ENCODE results near the gene RREB1. TPM values are rescaled to one million over a fixed set of nuclear protein-coding genes. Genes with fewer than 3 reads are reported as not detected.

RREB1 gene
- polyA plus RNA-seq, 2 of the 4 experiments (the other 2 are of a cell fraction): 2.2 to 5.0 TPM

- no peak overlapping the region for H3K4me2 ChIP-seq
- WGBS (ENCODE audit: missing lambda C conversion rate): 94% methylated on average over 7 of the region's 9 CpGs
- ChIA-PET POLR2A (no interaction called here), CTCF (interaction anchor here (1.5 to 1.6 kb wide), 2 partner anchors 14 to 548 kb away, joined by 3 read pairs; no protein-coding TSS in a partner anchor)
- FAIRE-seq: no peak
- ATAC-seq: no peak
- DNase-seq (ENCODE audit: low read depth in 1 of 2, low spot score in 1 of 2): no peak
- H3K9me3 ChIP-seq: no peaks in the 10 kb centered on the region
- H3K27ac ChIP-seq: no peak overlapping the region
- no peaks in the 10 kb centered on the region for H3K4me1 ChIP-seq
- H3K4me3 ChIP-seq: no peak overlapping the region
- no peak for TF ChIP-seq JUNB (IDR thresholded peaks at IDR 0.05)
- no peak for TF ChIP-seq E2F6 (IDR thresholded peaks at IDR 0.05; ENCODE audit: borderline replicate concordance, low read depth)
- TF ChIP-seq KDM5A (IDR thresholded peaks at IDR 0.05): no peak
- TF ChIP-seq MAX (IDR thresholded peaks at IDR 0.05): no peak
- no peak for TF ChIP-seq RAD21 (conservative IDR thresholded peaks at IDR 0.05 in 1 of 2, IDR thresholded peaks at IDR 0.05 in 1 of 2)
- no peak for TF ChIP-seq KDM1A (IDR thresholded peaks at IDR 0.05; ENCODE audit: low read depth)
- TF ChIP-seq CTCF (IDR thresholded peaks at IDR 0.05): no peak
- no peak for TF ChIP-seq HOXA7 (CRISPR knock-in tag; IDR thresholded peaks at IDR 0.05)
- no peak for TF ChIP-seq JUN (IDR thresholded peaks at IDR 0.05)
- TF ChIP-seq CHD2 (IDR thresholded peaks at IDR 0.05; ENCODE audit: low read length, partially characterized antibody): no peak
- no peak for TF ChIP-seq HDAC2 (IDR thresholded peaks at IDR 0.05)
- TF ChIP-seq FOSB (CRISPR knock-in tag; IDR thresholded peaks at IDR 0.05): no peak
- no peak for TF ChIP-seq RNF2 (IDR thresholded peaks at IDR 0.05; ENCODE audit: borderline replicate concordance, low read depth)
- no peak for TF ChIP-seq RFX5 (IDR thresholded peaks at IDR 0.05)
- TF ChIP-seq SREBF2 (IDR thresholded peaks at IDR 0.05): no peak
- TF ChIP-seq ZFP36 (IDR thresholded peaks at IDR 0.05; ENCODE audit: borderline replicate concordance, partially characterized antibody): no peak
- no peak for TF ChIP-seq CHD4 (IDR thresholded peaks at IDR 0.05; ENCODE audit: borderline replicate concordance)
- TF ChIP-seq TFCP2L1 (CRISPR knock-in tag; IDR thresholded peaks at IDR 0.05): no peak
- TF ChIP-seq BCL3 (IDR thresholded peaks at IDR 0.05): no peak
- no peak for TF ChIP-seq NFE2L2 (conservative IDR thresholded peaks at IDR 0.05; ENCODE audit: low read length)
Observed at GRCh38 chr6:7224731-7225130, 117.0 kb downstream of the RREB1 start.

- Histone ChIP-seq H3K4me2 (no peak overlapping the region), H3K4me1 (no peaks in the 10 kb centered on the region), H3K9me3 (no peaks in the 10 kb centered on the region), H3K27ac (no peak overlapping the region), H3K4me3 (no peak overlapping the region)
- no peak for ATAC-seq
- no peak for FAIRE-seq
- TF ChIP-seq HOXB13 (CRISPR knock-in tag; IDR thresholded peaks at IDR 0.05; ENCODE audit: low read depth): no peak
- TF ChIP-seq KDM1A (IDR thresholded peaks at IDR 0.05; ENCODE audit: low read depth): no peak
- no peak for TF ChIP-seq CBX2 (IDR thresholded peaks at IDR 0.05; ENCODE audit: borderline replicate concordance, low read depth)
- TF ChIP-seq GATA3 (IDR thresholded peaks at IDR 0.05; ENCODE audit: borderline replicate concordance): no peak
- no peak for TF ChIP-seq RAD21 (conservative IDR thresholded peaks at IDR 0.05 in 1 of 2, IDR thresholded peaks at IDR 0.05 in 1 of 2)
- TF ChIP-seq MAZ (IDR thresholded peaks at IDR 0.05; ENCODE audit: borderline replicate concordance, low read depth, low read length): no peak
- TF ChIP-seq ZNF302 (CRISPR knock-in tag; IDR thresholded peaks at IDR 0.05): no peak
- TF ChIP-seq ATOH8 (CRISPR knock-in tag; IDR thresholded peaks at IDR 0.05; ENCODE audit: low read depth): no peak
- no peak for TF ChIP-seq BCL3 (IDR thresholded peaks at IDR 0.05)
- no peak for TF ChIP-seq EHMT2 (IDR thresholded peaks at IDR 0.05; ENCODE audit: low read depth)
- CTCF ChIA-PET: interaction anchor here (1.8 to 2.0 kb wide), 2 partner anchors 10 kb away, joined by 6 to 9 read pairs; no protein-coding TSS in a partner anchor
- WGBS (ENCODE audit: missing lambda C conversion rate): 90% methylated on average over 18 of the region's 21 CpGs
- no peak for DNase-seq (ENCODE audit: low read depth in 1 of 2, low spot score in 1 of 2)
- POLR2A ChIA-PET: no interaction called here
Observed at GRCh38 chr6:7228662-7229375, 121.1 kb downstream of the RREB1 start.
